Breast epithelium (tissue), 3 donors: ENCODE data around the gene SELE.

ENCODE experiments used
- CTCF ChIP-seq, 3 donors: fragments of 450-650 bp; IDR thresholded peaks; one replicate each; pipeline ENCODE4 v1.5.1; 2016 to 2017; ENCODE audit warnings: antibody characterized with exemption in 3 of 3, mild to moderate bottlenecking in 3 of 3, moderate library complexity in 3 of 3
- POLR2A ChIP-seq: fragments of 450-650 bp; IDR thresholded peaks from one replicate; pipeline ENCODE4 v1.6.1; 2016; ENCODE audit warnings: antibody characterized with exemption, mild to moderate bottlenecking, moderate library complexity

- TF ChIP-seq CTCF (IDR thresholded peaks at IDR 0.05) (no peak), POLR2A (no peak)
Observed at GRCh38 chr1:169746550-169746949, 12.7 kb upstream of the SELE start.
